NCI-H1417 (cell line): ENCODE measurements around the gene ABRACL.
"Not testable (repeated sequence)": the region's sequence is repeated elsewhere in the genome, so short reads cannot be mapped to it uniquely, and the experiment has no call there.

Source experiments
- DNase-seq, 3 experiments: peaks; one replicate each; lab custom pipeline; 2025; lab: John Stamatoyannopoulos, UW

The ABRACL gene, protein sequence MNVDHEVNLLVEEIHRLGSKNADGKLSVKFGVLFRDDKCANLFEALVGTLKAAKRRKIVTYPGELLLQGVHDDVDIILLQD

DNA sequence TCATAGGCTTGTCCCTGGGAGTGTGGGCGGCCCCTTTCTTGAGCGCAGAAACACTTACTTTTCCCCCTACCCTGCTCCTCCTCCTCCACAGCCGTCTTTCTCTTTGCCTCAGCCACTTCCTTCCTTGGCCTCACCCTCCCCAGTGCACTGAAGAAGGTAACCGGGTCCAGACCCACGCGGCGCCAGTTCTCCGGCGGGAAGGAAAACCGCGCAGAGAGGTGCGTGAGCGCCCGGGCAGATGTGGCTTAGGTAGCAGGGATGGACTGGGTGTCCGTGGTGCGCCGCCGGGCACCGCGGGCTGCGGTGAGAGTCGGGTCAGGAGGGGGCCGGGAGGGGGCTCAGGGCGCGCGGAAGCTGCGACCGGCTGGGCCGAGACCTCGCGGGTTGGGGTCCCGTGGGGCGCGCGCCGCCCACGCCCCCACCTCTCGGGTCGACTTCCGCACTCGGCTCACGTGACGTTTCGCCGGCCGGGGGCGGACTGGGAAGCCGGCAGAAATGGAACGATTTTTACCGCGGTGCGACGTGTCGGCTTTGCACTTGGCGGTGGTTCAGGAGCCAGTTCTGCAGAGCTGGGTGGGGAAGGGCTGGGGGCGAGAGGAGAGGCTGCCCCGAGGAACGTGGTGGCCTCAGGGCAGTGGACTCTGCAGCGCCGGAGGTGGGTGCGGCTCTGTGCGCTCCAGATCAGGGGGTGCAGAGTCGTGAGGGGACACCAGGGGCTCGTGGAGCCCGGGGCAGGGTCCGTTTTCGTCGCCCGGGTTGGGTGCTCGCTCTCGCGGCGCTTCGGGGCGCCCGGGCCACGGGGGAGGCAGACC, at the start of gene ABRACL:
ABRACL (plus strand) TSS at position 88 of the 812 bp plus-strand sequence. CDS start 5,416 bp downstream, outside the sequence.
- DNase-seq = peak; percentile 57 to 95 (median 93)

DNA sequence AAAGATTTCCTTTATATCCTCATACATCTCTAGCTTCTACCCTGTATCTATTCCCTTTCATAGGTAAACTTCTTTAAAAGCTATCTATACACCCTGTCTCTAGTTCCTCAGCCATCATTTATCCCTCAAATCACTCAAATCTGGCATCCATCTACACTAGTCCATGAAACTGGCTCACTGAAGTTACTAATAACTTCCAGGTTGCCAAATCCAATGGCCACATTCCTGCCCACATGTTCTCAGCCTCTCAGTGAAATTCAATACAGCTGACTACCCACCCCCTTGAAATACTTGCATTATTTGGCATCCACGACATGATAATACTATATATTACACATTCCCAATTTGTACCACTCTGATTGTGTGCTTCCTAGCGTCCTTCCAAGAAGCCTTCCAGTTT, 49.2 kb upstream of the ABRACL start:
- DNase-seq = no peak

DNA sequence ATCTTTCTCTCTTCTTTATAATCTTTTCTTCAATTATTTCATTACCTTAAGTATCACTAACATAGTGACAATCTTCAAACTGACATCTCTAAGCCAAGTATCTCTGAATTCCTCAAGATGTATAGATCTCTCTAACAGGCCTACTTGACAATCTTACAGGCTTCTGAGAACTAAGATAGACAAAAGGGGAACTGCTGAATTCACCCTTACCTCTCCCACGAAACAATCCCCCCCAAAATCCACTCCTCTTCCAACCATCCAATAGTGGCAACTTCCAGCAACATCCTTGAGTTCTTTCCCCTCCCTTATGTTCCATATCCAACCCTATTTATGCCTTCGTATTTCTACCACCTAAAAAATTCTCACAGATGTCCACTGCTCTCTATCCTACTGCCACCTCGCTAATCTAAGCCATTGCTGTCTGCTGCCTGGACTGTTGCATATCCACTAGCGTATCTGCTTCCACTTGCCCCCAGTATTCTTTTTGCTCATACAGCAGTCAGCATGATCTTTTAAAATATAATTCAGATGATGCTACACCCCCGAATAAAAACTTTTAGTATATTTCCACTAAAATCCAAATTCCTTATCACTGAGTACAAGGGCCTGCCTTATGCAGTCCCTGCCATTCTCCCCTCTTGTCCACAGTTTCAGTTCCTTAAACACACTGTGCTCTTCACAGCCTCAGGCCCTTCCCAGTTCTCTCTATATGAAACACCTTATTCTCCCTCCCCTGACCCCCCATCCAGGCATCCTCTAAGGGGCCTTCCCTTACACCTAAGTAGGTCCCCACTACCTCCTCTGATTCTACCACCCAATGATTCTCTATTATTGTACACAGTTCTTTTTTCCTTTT, 48.5 kb upstream of the ABRACL start:
- no peak for DNase-seq

DNA sequence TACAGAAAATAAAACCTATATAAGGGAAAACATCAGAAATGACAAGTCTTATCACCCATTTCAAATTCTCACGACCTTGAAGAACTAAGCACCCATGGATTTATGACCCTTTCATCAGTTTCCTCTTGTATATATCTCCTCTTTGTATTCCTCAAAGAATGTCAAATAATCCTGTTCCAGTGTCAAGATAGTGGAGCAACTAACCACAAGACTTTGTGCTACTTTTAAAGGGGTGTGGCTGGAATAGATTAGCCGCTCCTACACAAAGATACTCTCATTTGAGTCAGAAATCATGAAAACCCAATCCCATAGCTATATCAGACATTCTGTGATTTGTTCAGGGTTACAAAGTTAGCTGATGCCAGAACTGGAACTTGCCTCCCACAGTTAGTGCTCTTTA, 47.1 kb upstream of the ABRACL start:
- no peak for DNase-seq

DNA sequence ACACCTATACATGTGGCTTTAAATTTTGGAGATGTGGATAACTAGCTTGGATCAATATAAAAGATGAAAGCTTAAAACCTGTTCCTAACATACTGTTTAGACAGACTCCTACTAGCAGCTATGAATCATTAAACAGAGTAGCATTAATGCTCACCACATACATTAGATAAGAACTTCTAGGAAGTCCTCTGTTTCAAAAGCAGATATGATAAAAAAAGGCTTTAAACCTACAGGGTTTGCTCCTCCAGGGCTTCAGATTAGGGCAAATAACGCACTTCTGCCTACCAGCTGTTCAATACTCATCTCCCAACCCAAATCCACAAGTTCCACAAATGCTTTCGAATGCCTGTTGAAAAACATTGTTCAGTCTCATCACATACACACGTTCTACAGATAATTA, 42.0 kb upstream of the ABRACL start:
- peak in 1 of 3 experiments; percentile 62 for DNase-seq

DNA sequence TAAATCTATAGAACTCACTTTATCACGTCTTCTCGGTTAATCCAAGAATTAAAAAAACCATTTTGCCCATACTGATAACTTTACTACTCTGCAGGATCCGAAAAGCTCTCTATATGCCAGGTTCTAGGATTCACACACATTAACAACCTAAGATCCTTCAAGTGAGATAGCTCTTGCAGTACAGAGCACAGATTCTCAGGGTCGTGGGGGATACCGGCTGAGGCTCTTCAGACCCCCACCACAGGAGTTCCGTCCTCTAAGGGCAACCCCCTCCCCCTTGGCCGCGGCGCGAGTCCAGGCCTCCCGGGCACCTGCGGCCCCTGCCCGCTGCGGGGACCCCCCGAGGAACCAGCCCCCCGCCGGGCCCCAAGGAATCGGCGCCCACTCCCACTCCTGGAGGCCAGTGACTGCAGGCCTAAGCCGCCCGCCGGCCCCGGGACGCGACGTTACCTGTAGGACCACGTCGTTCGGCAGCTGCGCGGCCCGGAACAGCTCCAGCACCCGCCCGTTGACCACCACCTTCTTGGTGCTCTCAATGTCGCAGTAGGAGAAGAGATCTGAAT, 41.4 kb upstream of the ABRACL start:
- peak in 1 of 3 experiments; percentile 82 for DNase-seq

DNA sequence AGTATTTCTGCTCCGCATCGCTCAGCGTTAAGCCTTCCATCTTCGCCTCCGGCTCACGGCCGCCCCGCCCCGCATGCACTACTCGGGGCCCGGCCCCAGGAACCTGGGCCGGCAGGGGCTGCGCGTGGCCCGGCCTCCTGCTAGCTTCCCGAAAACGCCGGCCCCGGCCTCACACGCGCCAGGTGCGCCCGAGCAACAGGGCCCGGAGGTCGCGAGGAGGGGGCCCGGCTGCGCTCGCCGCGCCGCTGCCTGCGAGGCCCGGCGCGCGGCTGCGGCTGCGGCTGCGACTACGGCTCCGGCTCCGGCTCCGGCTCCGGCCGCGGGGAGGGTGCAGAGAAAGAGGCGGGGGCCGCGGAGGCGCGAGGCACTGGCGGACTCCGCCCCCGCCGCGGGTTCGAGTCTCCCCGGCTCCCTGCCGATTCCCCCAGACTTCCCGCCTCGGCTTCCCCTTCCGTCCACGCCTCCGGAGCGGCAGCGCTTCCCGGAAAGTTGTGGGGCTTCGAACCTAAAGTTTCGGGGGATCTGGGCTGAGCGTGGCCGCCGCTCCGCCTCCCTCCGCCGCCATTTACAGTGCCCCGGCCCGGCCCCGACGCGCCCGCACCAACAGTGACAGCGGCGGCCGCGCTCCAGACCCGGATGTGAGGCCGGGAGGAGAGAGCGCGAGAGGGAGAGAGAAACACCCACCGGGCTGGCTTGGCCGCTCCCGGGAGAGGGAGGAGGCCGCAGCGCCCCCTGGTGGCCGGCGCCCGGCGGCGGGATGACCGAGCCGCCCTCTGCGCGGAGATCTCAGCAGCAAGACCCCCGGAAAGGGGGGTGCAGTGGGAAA, 40.7 kb upstream of the ABRACL start, which contains the start of gene REPS1:
REPS1 (minus strand) TSS at position 611 of the 826 bp plus-strand sequence; CDS start at position 40, 571 bp downstream.
- peak; percentile 86 to 97 (median 96) for DNase-seq

DNA sequence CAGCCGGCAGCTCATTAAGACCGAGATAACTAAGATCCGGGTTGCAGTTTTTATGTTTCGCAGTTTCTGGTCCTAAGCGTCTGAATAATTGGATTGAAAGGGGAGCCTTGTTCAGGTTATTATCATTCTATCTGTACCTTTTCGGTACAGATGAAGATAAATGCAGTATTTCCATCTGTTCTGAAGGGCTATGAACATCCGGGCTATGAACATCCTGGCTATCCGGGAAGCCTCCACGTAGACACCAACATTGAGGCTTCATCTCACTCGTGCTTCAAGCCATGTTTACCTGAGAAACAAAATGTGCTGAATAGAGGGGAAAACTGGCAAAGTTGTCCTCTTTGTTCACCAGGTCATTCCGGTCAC, 40.1 kb upstream of the ABRACL start:
- DNase-seq = peak in 1 of 3 experiments; percentile 95

DNA sequence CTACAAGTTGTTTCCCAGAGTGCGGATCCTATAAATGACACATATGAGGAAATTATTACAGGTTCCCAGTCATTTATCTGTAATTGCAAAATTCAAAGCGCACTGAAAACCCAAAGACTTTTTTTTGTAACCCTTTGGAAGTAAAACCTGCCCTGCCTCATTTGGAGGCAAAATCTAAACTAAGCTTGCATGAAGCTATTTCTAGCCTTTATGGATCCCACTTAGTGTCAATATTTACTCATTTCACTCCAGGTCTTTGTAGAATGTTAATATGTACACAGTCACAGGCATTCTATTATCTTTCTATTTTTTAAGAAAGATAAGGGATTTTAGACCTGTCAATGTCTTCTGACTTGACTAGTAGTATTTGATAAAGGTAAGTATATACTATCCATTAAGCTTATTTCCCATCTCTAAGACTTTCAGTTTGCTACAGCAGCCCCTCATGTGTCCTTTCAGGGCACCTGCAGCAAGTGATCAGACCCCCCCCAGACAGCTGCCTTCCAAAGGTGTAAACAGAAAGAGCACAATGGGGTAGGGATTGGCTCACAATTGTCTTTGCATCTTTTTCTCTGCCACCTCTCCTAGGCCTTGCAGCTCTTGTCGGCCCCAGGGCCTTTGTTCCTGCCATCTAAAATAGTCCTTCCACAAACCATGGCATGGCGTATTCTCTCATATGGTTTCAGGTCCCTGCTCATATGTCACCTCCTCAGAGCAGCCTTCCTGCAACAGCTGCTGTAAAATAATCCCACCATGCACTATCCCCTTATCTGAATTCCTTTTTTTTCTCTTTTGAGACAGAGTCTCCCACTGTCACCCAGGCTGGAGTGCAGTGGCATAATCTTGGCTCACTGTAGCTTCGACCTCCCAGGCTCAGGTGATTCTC, 39.2 kb upstream of the ABRACL start:
- DNase-seq = peak in 2 of 3 experiments; percentile 48 to 75

DNA sequence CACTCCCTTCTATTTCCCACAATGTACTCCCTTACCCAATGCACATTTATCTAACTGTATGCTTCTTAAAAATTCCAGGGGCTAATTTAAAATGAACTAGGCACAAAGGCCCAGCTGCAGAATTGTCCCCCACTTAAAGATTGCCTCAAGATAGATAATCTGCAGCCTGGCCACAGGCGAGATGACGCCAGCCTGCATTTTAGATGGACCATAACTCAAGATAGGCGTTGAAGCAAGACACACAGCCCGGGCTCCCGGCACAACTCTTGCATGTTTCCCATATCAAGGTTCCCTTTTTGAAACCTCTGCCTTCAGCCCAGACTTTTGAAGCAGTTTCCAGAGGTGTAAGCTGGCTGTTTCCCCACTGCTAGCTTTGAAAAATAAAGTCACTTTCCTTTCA, 37.3 kb upstream of the ABRACL start:
- no peak for DNase-seq

DNA sequence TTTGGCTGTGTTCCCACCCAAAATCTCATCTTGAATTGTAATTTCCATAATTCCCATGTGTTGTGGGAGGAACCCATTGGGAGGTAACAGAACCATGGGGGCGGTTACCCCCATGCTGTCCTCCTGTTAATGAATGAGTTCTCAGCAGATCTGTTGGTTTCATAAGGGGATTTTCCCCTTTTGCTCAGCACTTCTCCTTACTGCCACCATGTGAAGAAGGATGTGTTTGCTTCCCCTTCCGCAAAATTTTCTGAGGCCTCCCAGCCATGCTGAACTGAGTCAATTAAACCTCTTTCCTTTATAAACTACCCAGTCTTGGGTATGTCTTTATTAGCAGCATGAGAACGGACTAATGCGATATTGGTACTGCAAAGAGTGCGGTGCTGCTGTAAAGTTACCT, 35.6 kb upstream of the ABRACL start:
- DNase-seq = not testable (repeated sequence)

DNA sequence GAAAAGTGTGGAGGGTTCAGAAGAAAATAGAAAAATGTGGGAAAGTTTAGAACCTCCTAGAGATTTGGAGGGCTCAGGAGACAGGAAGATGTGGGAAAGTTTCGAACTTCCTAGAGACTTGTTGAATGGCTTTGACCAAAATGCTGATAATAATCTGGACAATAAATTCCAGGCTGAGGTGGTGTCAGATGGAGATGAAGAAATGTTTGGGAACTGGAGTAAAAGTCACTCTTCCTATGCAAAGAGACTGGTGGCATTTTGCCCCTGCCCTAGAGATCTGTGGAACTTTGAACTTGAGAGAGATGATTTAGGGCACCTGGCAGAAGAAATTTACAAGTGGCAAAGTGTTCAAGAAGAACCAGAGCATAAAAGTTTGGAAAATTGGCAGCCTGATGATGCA, 35.1 kb upstream of the ABRACL start:
- not testable (repeated sequence) for DNase-seq

DNA sequence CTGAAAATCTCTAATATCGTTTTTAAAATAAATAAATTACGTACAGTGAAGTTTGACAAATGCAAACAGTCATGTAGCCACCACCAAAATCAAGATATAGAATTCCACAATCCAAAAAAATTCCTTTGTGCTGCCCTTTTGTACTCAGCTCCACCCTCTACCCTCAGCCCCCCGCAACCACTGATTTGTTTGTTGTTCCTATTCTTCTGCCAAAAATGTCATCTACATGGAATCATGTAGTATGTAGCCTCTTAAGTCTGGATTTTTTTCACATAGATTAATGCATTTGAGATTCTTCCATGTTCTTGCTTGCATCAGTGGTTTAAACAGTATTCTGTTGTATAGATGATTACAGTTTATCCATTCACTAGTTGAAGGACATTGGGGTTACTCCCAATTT, 32.0 kb upstream of the ABRACL start:
- no peak for DNase-seq

DNA sequence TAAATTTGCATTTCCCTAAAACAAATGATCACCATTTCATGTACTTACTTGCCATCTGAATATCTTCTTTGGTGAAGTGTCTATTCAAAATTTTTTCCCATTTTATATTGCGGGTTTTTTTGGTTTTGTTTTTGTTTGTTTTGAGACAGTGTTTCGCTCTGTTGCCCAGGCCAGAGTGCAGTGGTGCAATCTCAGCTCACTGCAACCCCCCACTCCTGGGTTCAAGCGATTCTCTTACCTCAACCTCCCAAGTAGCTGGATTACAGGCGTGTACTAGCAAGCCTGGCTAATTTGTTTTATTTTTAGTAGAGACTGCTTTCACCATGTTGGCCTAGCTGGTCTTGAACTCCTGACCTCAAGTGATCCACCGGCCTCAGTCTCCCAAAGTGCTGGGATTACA, 31.4 kb upstream of the ABRACL start:
- DNase-seq = no peak

DNA sequence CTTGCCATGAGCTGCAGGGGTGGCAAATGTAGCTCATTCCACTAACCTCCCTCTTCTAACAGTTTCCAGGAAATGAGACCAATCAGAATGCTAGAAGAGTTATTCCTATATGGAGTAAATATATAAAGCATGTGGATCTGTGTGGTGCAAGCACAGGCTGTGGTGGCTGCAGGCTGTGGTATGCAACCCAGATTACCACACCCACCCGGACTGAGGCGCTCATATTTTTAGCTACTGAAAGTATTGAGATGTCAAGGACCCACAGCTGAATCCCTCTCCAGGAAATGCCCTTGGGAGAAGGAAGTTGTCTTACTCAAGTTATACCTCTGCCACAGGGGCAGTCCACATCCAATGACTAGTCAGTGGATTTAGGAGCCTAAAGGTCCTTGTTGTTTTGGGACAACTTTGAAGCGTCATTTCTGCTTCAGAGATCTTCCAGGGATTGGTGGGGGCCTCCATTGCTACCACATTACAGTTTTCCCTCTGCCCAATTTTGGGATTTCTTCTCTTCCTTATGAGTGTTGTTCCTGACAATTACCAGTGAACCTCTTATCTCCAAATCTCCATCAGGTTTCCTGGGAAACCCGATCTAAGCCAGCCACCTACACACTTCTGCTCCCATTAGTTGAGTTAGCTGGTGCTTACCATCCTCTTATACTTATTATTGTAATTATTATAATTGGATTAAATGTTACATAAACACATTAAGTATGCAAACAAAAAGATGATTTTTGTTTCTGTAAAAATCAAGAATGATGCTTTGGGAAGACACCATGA, 28.4 kb upstream of the ABRACL start:
- DNase-seq = peak in 2 of 3 experiments; percentile 16 to 67

DNA sequence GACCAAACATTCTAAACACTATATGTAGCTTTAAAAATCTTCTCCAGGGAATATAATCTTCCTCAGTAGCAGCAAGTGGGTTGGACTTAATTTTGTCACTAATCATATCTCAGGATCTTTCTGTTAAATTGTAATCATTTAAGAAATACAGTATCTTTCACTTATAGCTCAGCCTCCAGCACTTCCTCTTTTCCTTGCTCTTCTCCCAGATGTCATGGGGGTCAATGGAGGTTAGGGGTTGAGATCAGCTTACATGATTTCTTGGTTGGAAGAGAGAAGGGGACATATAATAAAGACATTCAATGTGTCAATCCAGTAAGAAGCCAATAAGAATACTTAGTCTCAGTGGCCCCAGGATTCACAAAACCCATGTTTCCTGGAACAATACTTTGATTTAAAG, 24.8 kb upstream of the ABRACL start:
- no peak for DNase-seq

DNA sequence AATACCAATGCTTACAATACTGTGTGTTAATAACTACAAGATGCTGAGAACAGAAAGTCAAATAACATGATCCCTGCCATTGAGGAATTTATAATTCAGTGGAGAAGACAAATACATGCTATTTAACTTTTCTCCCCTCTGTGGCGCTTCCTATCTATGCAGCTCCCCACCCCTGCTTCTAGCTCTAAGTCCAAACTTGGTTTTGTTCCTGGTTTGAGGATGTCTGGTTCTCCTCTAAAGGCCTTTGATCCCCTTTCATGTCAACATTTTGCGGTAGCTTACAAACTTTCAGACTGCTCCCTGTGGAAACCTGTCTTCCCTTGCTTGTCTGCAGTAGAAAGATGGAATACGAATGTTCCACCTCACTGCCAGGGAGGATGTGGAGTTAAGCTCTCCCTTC, 22.1 kb upstream of the ABRACL start:
- DNase-seq = no peak

DNA sequence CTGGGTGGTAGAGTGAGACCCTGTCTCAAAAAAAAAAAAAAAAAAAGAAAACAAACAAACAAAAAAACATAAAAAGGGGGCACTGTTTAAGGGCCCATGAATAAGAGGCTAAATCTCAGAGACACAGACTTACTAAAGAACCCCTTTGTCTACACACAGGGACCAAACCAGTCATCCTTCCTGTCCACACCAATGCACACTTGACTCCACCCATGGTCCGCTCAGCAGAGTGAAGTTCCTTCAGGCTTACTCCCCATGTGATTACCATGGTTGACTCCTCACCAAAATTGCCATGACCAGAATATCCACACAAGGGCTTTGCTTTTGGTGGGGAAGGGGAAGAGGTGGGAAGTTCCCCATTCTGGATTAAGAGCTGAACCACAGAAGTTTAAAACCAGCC, 21.1 kb upstream of the ABRACL start:
- DNase-seq = no peak

DNA sequence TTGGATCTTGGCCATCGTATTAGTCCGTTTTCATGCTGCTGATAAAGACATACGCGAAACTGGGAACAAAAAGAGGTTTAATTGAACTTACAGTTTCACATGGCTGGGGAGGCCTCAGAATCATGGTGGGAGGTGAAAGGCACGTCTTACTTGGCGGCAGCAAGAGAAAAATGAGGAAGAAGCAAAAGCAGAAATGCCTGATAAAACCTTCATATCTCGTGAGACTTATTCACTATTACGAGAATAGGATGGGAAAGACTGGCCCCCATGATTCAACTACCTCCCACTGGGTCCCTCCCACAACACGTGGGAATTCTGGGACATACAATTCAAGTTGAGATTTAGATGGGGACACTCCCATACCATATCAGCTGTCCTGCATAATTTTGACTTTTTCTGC, 20.4 kb upstream of the ABRACL start:
- DNase-seq = no peak

DNA sequence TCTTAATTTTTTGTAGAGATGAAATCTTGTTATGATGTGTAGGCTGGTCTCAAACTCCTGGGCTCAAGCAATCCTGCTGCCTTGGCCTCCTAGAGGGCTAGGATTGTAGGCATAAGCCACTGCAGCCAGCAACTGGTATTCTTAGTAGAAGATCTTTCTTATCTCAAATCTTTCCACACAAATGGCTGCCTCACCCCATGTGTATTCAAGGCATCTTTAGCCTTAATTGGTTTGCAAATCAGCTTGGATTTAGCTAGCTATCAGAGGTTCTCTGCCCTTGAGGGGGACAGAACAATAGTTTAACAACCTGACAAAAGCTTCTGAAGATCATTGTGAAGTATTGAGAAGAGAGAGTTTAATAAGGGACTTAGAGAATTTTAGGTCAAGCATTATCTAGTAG, 17.9 kb upstream of the ABRACL start:
- DNase-seq = peak in 1 of 3 experiments; percentile 40
